ENCODE results near the gene SLC8A2. TPM values are rescaled to one million over a fixed set of nuclear protein-coding genes. Genes with fewer than 3 reads are reported as not detected.

SLC8A2 gene
- total and polyA plus RNA-seq, 9 donors: 0.07 to 1.3 (median 0.39) TPM; not detected in 3

GRCh38 chr19:47483200-47483599, 11.5 kb upstream of the SLC8A2 start:
- Histone ChIP-seq H3K27me3 (no peaks in the 10 kb centered on the region), H3K27ac (no peak overlapping the region), H3K4me3 (no peak overlapping the region), H3K9me3 (no peaks in the 10 kb centered on the region), H3K36me3 (no peaks in the 10 kb centered on the region), H3K4me1 (ENCODE audit: insufficient read depth) (peaks cover 3% of the 10 kb centered on the region)
- TF ChIP-seq CTCF (IDR thresholded peaks at IDR 0.05) (no peak), EP300 (IDR thresholded peaks at IDR 0.05) (no peak), POLR2A (IDR thresholded peaks at IDR 0.05) (no peak)
- WGBS, 3 donors: 79 to 84% (median 82%) methylated on average over 15 of the region's 15 CpGs
- intact Hi-C loops (cut with DNase I): no loop called here
- peak in 1 of 5 donors; percentile 40 for DNase-seq

GRCh38 chr19:47481460-47482052, 9.9 kb upstream of the SLC8A2 start:
- H3K27me3 ChIP-seq: no peaks in the 10 kb centered on the region
- intact Hi-C loops (cut with DNase I): no loop called here
- no peak overlapping the region for H3K27ac ChIP-seq
- no peak overlapping the region for H3K4me3 ChIP-seq
- no peak for TF ChIP-seq CTCF (IDR thresholded peaks at IDR 0.05)
- TF ChIP-seq POLR2A (IDR thresholded peaks at IDR 0.05): no peak
- TF ChIP-seq EP300 (IDR thresholded peaks at IDR 0.05): no peak
- WGBS, 3 donors: 87 to 94% (median 91%) methylated on average over 4 of the region's 4 CpGs
- no peaks in the 10 kb centered on the region for H3K36me3 ChIP-seq
- DNase-seq: no peak
- H3K4me1 ChIP-seq (ENCODE audit: insufficient read depth): peaks cover 3% of the 10 kb centered on the region
- H3K9me3 ChIP-seq: no peaks in the 10 kb centered on the region

GRCh38 chr19:47480658-47481057, 9.0 kb upstream of the SLC8A2 start:
- Histone ChIP-seq H3K27me3 (no peaks in the 10 kb centered on the region), H3K9me3 (no peaks in the 10 kb centered on the region), H3K4me1 (ENCODE audit: insufficient read depth) (peaks cover 3% of the 10 kb centered on the region), H3K4me3 (no peak overlapping the region), H3K27ac (no peak overlapping the region), H3K36me3 (no peaks in the 10 kb centered on the region)
- DNase-seq: no peak
- TF ChIP-seq POLR2A (IDR thresholded peaks at IDR 0.05): no peak
- TF ChIP-seq CTCF (IDR thresholded peaks at IDR 0.05): no peak
- TF ChIP-seq EP300 (IDR thresholded peaks at IDR 0.05): no peak
- intact Hi-C loops (cut with DNase I): no loop called here
- WGBS, 3 donors: 81 to 86% (median 84%) methylated on average over 16 of the region's 16 CpGs

GRCh38 chr19:47479701-47480503, 8.2 kb upstream of the SLC8A2 start:
- Histone ChIP-seq H3K4me3 (no peak overlapping the region), H3K9me3 (no peaks in the 10 kb centered on the region), H3K27me3 (no peaks in the 10 kb centered on the region), H3K36me3 (no peaks in the 10 kb centered on the region), H3K27ac (no peak overlapping the region), H3K4me1 (ENCODE audit: insufficient read depth) (peaks cover 3% of the 10 kb centered on the region)
- TF ChIP-seq POLR2A (IDR thresholded peaks at IDR 0.05) (no peak), CTCF (IDR thresholded peaks at IDR 0.05) (no peak), EP300 (IDR thresholded peaks at IDR 0.05) (no peak)
- WGBS, 3 donors: 12 to 16% (median 15%) methylated on average over 35 to 39 of the region's 39 CpGs
- peak in 1 of 5 donors; percentile 22 for DNase-seq
- intact Hi-C loops (cut with DNase I): no loop called here

Data from ovary (tissue), 9 donors.